H1 (cell line): Measurements from ENCODE around the gene DCLRE1B. TPM values are rescaled to one million over a fixed set of nuclear protein-coding genes. Genes with fewer than 3 reads are reported as not detected.
A peak's percentile ranks its signal among the peaks of the same experiment; 100 is the strongest.

ENCODE experiments used
- BCL11A ChIP-seq, 2 experiments: IDR thresholded peaks; one replicate each; pipeline ENCODE4 v1.6.1; 2011; ENCODE audit warnings: low read depth in 2 of 2, low read length in 2 of 2, mild to moderate bottlenecking in 2 of 2
- BRCA1 ChIP-seq: IDR thresholded peaks from 2 replicates; pipeline ENCODE4 v1.6.1; 2012; ENCODE audit warnings: low read depth, low read length, improper control_type of control experiment
- CBX5 ChIP-seq: fragments of 300-800, 300-1000 bp; sonication (generic); IDR thresholded peaks from 2 replicates; pipeline ENCODE4 v1.7.1; 2016; ENCODE audit warnings: antibody characterized with exemption, low read length, low read depth
- CBX8 ChIP-seq: fragments of 300-800, 300-1000 bp; sonication (generic); IDR thresholded peaks from 2 replicates; pipeline ENCODE4 v1.7.1; 2016; ENCODE audit warnings: low read depth, low read length, borderline replicate concordance
- EP300 ChIP-seq, 2 experiments: IDR thresholded peaks; 1 replicate in 1 of 2; 2 replicates in 1 of 2; pipeline ENCODE4 v1.6.1; 2011 to 2012; ENCODE audit warnings: low read depth in 2 of 2, low read length in 2 of 2, mild to moderate bottlenecking in 2 of 2, borderline replicate concordance in 1 of 2, inconsistent platforms in 1 of 2, moderate library complexity in 1 of 2
- EZH2 ChIP-seq: fragments of 200-600 bp; sonication (generic); IDR thresholded peaks from 2 replicates; pipeline ENCODE4 v1.7.1; 2012; ENCODE audit warnings: low read depth, mild to moderate bottlenecking, moderate library complexity, low read length, inconsistent platforms; ENCODE audit not compliant: severe bottlenecking
- GABPA ChIP-seq: IDR thresholded peaks from 2 replicates; pipeline ENCODE4 v1.6.1; 2011; ENCODE audit warnings: mild to moderate bottlenecking, low read length, moderate library complexity, borderline replicate concordance; ENCODE audit not compliant: insufficient read depth
- HDAC6 ChIP-seq: IDR thresholded peaks from one replicate; pipeline ENCODE4 v1.7.1; 2012; ENCODE audit warnings: low read depth, mild to moderate bottlenecking, inconsistent platforms, low read length, moderate library complexity
- KDM1A ChIP-seq: fragments of 200-600, 300-600 bp; sonication (generic); IDR thresholded peaks from 2 replicates; pipeline ENCODE4 v1.7.1; 2016; ENCODE audit warnings: mild to moderate bottlenecking, low read length, borderline replicate concordance
- KDM4A ChIP-seq: IDR thresholded peaks from one replicate; pipeline ENCODE4 v1.7.1; 2012; ENCODE audit warnings: low read depth, mild to moderate bottlenecking, moderate library complexity, low read length, inconsistent platforms; ENCODE audit not compliant: severe bottlenecking
- NRF1 ChIP-seq: IDR thresholded peaks from 2 replicates; pipeline ENCODE4 v1.6.1; 2011; ENCODE audit warnings: mild to moderate bottlenecking, low read depth, low read length, improper control_type of control experiment
- PHF8 ChIP-seq: fragments of 200-600 bp; sonication (generic); conservative IDR thresholded peaks from 2 replicates; pipeline ENCODE4 v1.7.1; 2012; ENCODE audit warnings: low read depth, mild to moderate bottlenecking, inconsistent platforms, low read length, moderate library complexity
- RAD21 ChIP-seq, 2 experiments: IDR thresholded peaks in 1 of 2; conservative IDR thresholded peaks in 1 of 2; 2 replicates each; pipeline ENCODE4 v1.6.1; 2011; ENCODE audit warnings: low read depth in 2 of 2, low read length in 2 of 2, improper control_type of control experiment in 1 of 2, inconsistent platforms in 1 of 2, mild to moderate bottlenecking in 1 of 2, moderate library complexity in 1 of 2
- RFX5 ChIP-seq: IDR thresholded peaks from 2 replicates; pipeline ENCODE4 v1.6.1; 2011; ENCODE audit warnings: low read depth, low read length, improper control_type of control experiment, borderline replicate concordance
- SIX5 ChIP-seq: IDR thresholded peaks from 2 replicates; pipeline ENCODE4 v1.6.1; 2011; ENCODE audit warnings: mild to moderate bottlenecking, low read depth, low read length
- SP1 ChIP-seq: IDR thresholded peaks from 2 replicates; pipeline ENCODE4 v1.6.1; 2011; ENCODE audit warnings: low read depth, low read length
- SUZ12 ChIP-seq: fragments of 200-600 bp; sonication (generic); IDR thresholded peaks from 2 replicates; pipeline ENCODE4 v1.6.1; 2012; ENCODE audit warnings: mild to moderate bottlenecking, inconsistent platforms, low read length, moderate library complexity, mixed read lengths
- TAF1 ChIP-seq: IDR thresholded peaks from 2 replicates; pipeline ENCODE4 v1.6.1; 2011; ENCODE audit warnings: mild to moderate bottlenecking, low read depth, low read length
- TEAD4 ChIP-seq: IDR thresholded peaks from 2 replicates; pipeline ENCODE4 v1.6.1; 2012; ENCODE audit warnings: low read depth, low read length, inconsistent platforms, mixed read lengths
- polyA plus RNA-seq, 7 experiments: library from polyadenylated mRNA; depleted of rRNA in 3 of 7; stranded (reverse) in 5 of 7; unstranded in 2 of 7; fragments of >200 nt in 5 of 7; fragments of 200-250 nt in 2 of 7; gene quantifications; 1 replicate in 5 of 7; 2 replicates in 1 of 7; 4 replicates in 1 of 7; pipeline versions ENCODE4 v1.2.1 to v1.2.3, GENCODE V29; 2011 to 2013; ENCODE audit warnings: missing spikeins in 2 of 7, mixed read lengths in 2 of 7
- total RNA-seq: library from RNA; stranded (reverse); fragmentation: NEBNext Ultra II Directional; extraction: Animal tissue kit (Norgen Biotek cat#: 25700); gene quantifications from 2 replicates; pipeline ENCODE4 v1.2.1, GENCODE V29; 2021
- TF ChIP-seq, protein P1 (sequence below): IDR thresholded peaks from 2 replicates; pipeline ENCODE4 v1.6.1; 2012; ENCODE audit warnings: inconsistent platforms
- TF ChIP-seq, protein P2 (sequence below): IDR thresholded peaks from 2 replicates; pipeline ENCODE4 v1.6.1; 2011; ENCODE audit warnings: low read depth, mild to moderate bottlenecking, low read length; ENCODE audit not compliant: insufficient read depth

Gene DCLRE1B
- total and polyA plus RNA-seq, 2 of the 8 experiments (the other 6 are each of a cell fraction or from before 2014, with no cell fraction given) = 5.5 to 11.0 TPM

GRCh38 chr1:113904674-113905434 is at the start of gene DCLRE1B, which contains the start of gene AP4B1 (continued):
- TF ChIP-seq SP1 (peak; percentile 68; the same call in 1 of the 2 replicates), SUZ12 (peak; percentile 41; the same call in 1 of the 2 replicates), TEAD4 (no peak), NRF1 (no peak), EP300 (IDR thresholded peaks at IDR 0.05; ENCODE audit: borderline replicate concordance in 1 of 2, low read depth in 2 of 2, low read length in 2 of 2) (peak in 1 of 2 experiments; percentile 83; a peak in 1 of 3 replicates), HDAC6 (no peak), KDM4A (no peak), RAD21 (IDR thresholded peaks at IDR 0.05 in 1 of 2, conservative IDR thresholded peaks at IDR 0.05 in 1 of 2; ENCODE audit: low read depth in 2 of 2, low read length in 2 of 2) (peak; percentile 45 to 55; a peak in 3 of 4 replicates), CBX5 (no peak), BCL11A (IDR thresholded peaks at IDR 0.05; ENCODE audit: low read depth in 2 of 2, low read length in 2 of 2) (no peak), BRCA1 (0 out of 2 replicates have a peak, but pooled peaks have one; percentile 21), SIX5 (no peak), KDM1A (peak; percentile 11; the same call in 1 of the 2 replicates), CBX8 (no peak), RFX5 (no peak), GABPA (peak; percentile 53; the same call in 1 of the 2 replicates), PHF8 (peak; percentile 14; the same call in 1 of the 2 replicates), TAF1 (peak; percentile 44; the same call in 1 of the 2 replicates), EZH2 (no peak)
- TF ChIP-seq, protein P1, sequence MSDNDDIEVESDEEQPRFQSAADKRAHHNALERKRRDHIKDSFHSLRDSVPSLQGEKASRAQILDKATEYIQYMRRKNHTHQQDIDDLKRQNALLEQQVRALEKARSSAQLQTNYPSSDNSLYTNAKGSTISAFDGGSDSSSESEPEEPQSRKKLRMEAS = peak; percentile 68; the same call in 1 of the 2 replicates
- TF ChIP-seq, protein P2, sequence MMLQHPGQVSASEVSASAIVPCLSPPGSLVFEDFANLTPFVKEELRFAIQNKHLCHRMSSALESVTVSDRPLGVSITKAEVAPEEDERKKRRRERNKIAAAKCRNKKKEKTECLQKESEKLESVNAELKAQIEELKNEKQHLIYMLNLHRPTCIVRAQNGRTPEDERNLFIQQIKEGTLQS = no peak
